ENCODE data around the gene CIPC. TPM values are rescaled to one million over a fixed set of nuclear protein-coding genes. Genes with fewer than 3 reads are reported as not detected.
A peak's percentile ranks its signal among the peaks of the same experiment; 100 is the strongest.

Gene CIPC
- total RNA-seq, 3 donors from 2014 or later = 9.0 to 10.2 (median 9.4) TPM

DNA sequence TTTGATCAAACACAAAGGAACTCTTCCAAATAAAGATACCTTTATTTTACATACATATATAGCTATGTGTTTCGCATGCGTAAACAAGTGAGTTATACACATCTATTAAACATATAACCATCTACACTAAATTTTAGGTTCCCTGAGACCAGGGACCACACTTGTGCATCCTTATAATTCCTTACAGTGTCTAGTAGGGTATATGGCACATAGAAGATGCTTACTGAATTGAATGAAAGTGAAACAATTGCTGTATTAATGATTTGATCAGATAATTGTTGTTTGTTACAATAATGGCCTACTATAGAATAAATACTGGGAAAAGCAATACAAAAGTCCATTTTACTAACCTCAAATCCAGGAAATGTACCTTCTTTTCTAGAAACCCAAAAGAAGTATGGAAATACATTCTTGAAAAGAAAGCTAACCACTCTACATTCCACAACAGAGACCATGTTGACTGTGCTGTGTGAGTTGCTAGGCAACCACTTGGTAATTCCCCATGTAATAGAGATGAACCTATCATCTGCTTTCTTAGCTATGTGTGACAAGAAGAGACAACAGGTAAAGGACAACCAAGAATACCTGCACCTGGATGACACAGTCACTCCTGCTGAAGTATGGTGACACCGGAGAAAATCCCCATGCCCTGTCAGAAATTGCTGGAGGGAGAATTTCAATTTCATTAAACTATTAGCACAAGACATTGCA is 11.9 kb upstream of the CIPC start:
- Mint-ChIP-seq H3K9me3 (peaks cover 4% of the 10 kb centered on the region), H3K4me3 (no peak overlapping the region), H3K27me3 (ENCODE audit: low read depth) (no peaks in the 10 kb centered on the region), H3K36me3 (ENCODE audit: insufficient read depth) (no peaks in the 10 kb centered on the region), H3K4me1 (ENCODE audit: low read depth) (peaks cover 8% of the 10 kb centered on the region)
- ATAC-seq = peak; percentile 50 to 77
- no peak for DNase-seq

DNA sequence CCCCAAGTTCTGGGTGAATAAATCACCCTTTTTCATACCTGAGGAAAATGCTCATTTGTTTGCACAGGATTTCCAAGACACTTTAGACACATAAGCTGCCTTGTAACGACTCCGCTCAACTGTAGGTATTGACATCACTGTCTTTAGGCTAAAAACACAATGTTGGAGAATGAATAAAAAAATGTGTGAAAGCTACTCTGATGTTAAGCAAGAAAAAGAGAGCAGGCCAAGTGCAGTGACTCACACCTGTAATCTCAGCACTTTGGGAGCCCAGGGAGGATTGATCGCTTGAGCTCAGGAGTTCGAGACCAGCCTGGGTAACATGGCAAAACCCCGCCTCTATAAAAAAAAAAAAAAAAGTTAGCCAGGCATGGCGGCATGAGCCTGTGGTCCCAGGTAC is 11.1 kb upstream of the CIPC start:
- H3K27me3 Mint-ChIP-seq (ENCODE audit: low read depth) = no peaks in the 10 kb centered on the region
- H3K36me3 Mint-ChIP-seq (ENCODE audit: insufficient read depth) = no peaks in the 10 kb centered on the region
- ATAC-seq (no peak), DNase-seq (no peak)
- peaks cover 10% of the 10 kb centered on the region for H3K9me3 Mint-ChIP-seq
- H3K4me3 Mint-ChIP-seq = no peak overlapping the region
- peaks cover 8% of the 10 kb centered on the region for H3K4me1 Mint-ChIP-seq (ENCODE audit: low read depth)

DNA sequence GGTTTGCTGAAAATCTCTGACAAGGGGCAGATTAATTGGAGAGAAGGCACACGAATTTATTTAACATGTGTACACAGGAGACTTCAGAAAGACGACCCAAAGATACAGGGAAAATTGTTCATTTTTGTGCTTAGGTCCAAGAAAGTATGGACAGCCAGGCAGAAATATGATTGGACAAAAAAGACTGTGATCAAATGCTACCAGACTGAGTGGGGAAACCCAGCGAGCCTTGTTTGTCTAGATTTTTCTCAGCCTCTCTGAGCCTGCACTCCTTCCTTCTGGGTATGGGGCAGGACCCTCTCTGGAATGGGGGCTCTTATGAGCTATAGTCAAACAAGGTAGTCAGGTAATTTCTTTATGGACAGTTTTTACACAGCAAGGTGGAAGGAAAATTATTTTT is 10.4 kb upstream of the CIPC start:
- Mint-ChIP-seq H3K36me3 (ENCODE audit: insufficient read depth) (no peaks in the 10 kb centered on the region), H3K4me3 (no peak overlapping the region), H3K4me1 (ENCODE audit: low read depth) (peaks cover 8% of the 10 kb centered on the region), H3K27me3 (ENCODE audit: low read depth) (no peaks in the 10 kb centered on the region), H3K9me3 (peaks cover 10% of the 10 kb centered on the region)
- ATAC-seq (no peak), DNase-seq (no peak)

GRCh38 chr14:77088219-77088618 is 9.8 kb upstream of the CIPC start:
- Mint-ChIP-seq H3K9me3 (peaks cover 10% of the 10 kb centered on the region), H3K36me3 (ENCODE audit: insufficient read depth) (no peaks in the 10 kb centered on the region), H3K4me1 (ENCODE audit: low read depth) (peaks cover 8% of the 10 kb centered on the region), H3K4me3 (no peak overlapping the region), H3K27me3 (ENCODE audit: low read depth) (no peaks in the 10 kb centered on the region)
- ATAC-seq = no peak
- no peak for DNase-seq

DNA sequence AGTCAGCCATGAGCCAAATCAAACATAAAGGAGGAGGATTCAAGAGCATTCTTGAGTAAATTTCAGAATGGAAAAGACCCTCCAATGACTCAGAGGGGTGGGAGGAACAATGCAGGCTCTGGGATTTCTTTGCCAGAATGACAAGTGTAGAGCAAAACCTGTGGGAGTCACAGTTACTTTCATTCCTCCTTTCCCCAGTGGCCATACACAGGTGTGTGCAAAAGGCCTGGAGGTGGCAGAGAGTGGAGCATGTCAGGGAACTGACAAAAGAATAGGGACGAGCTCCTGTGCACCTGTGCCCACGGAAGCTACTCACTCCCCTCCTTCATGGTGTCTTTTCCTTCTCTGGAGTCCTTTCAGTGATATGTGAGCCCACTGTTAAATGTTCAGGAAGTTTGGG is 9.4 kb upstream of the CIPC start:
- Mint-ChIP-seq H3K4me1 (ENCODE audit: low read depth) (peaks cover 8% of the 10 kb centered on the region), H3K4me3 (no peak overlapping the region), H3K27me3 (ENCODE audit: low read depth) (no peaks in the 10 kb centered on the region), H3K36me3 (ENCODE audit: insufficient read depth) (no peaks in the 10 kb centered on the region), H3K9me3 (peaks cover 10% of the 10 kb centered on the region)
- ATAC-seq (no peak), DNase-seq (no peak)

DNA sequence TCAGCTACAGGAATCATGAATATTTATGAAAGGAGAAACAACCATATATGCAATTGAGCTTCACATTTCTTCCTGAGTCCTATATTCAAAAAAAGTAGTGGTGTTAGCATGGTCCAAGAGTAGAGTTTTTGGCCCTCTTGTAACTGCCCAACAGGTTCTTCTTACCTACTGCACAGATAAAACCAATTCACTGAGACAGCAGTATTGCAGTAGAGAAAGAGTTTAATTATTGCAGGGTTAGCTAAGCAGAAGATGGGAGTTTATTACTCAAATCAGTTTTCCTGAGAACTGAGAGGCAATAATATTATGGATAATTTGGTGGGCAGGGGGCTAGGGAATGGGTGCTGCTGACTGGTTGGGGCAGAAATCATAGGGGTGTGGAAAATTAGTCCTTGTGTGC is 6.5 kb upstream of the CIPC start:
- H3K4me3 Mint-ChIP-seq = no peak overlapping the region
- H3K4me1 Mint-ChIP-seq (ENCODE audit: low read depth) = peaks cover 9% of the 10 kb centered on the region
- no peaks in the 10 kb centered on the region for H3K27me3 Mint-ChIP-seq (ENCODE audit: low read depth)
- no peaks in the 10 kb centered on the region for H3K36me3 Mint-ChIP-seq (ENCODE audit: insufficient read depth)
- peaks cover 10% of the 10 kb centered on the region for H3K9me3 Mint-ChIP-seq
- DNase-seq (no peak), ATAC-seq (no peak)

- peaks cover 1% of the 10 kb centered on the region for H3K36me3 Mint-ChIP-seq (ENCODE audit: insufficient read depth)
- no peak for ATAC-seq
- no peaks in the 10 kb centered on the region for H3K27me3 Mint-ChIP-seq (ENCODE audit: low read depth)
- peaks cover 10% of the 10 kb centered on the region for H3K9me3 Mint-ChIP-seq
- H3K4me3 Mint-ChIP-seq = no peak overlapping the region
- H3K4me1 Mint-ChIP-seq (ENCODE audit: low read depth) = peaks cover 19% of the 10 kb centered on the region
- no peak for DNase-seq
These were observed 5.4 kb upstream of the CIPC start for GRCh38 chr14:77092676-77093075.

GRCh38 chr14:77094672-77095284 is 3.3 kb upstream of the CIPC start:
- DNase-seq = peak; percentile 70
- Mint-ChIP-seq H3K27me3 (ENCODE audit: low read depth) (no peaks in the 10 kb centered on the region), H3K9me3 (peaks cover 10% of the 10 kb centered on the region), H3K4me1 (ENCODE audit: low read depth) (peaks cover 30% of the 10 kb centered on the region), H3K36me3 (ENCODE audit: insufficient read depth) (peaks cover 1% of the 10 kb centered on the region), H3K4me3 (no peak overlapping the region)
- ATAC-seq = no peak

DNA sequence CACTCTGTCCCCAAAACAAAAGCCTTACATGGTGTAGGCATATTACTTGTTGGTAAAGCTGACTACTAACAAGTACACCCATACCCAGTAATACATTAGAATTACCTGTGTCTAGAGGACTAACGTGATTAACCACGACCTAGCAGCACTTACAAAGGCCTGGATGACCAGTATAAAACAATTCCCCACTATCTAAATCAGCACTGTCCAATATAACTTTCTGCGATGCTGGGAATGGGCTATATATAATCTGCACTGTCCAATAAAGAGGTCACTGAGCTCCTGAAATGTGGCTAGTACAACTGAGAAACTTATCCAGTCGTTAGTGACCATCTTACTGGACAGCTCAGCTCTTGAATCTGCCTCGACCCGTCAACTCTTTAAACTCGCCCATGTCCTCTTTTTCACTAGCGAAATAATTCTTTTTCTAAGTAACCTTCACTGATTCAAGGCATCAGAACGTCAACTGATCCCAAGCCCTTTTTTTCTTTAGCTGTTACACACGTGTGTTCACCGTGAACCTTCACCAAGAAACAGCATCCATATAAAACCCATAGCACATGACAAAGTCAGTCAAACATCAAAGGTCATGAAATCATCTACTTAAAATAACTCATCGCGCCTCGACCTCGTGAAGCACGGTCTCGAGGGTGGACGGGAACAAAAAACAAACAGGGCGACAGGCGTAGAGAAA is 905 bp upstream of the CIPC start:
- H3K4me1 Mint-ChIP-seq (ENCODE audit: low read depth) = peaks cover 31% of the 10 kb centered on the region
- no peaks in the 10 kb centered on the region for H3K9me3 Mint-ChIP-seq
- peak overlapping the region; percentile 89 for H3K4me3 Mint-ChIP-seq
- no peaks in the 10 kb centered on the region for H3K27me3 Mint-ChIP-seq (ENCODE audit: low read depth)
- H3K36me3 Mint-ChIP-seq (ENCODE audit: insufficient read depth) = peaks cover 1% of the 10 kb centered on the region
- ATAC-seq = no peak
- DNase-seq = no peak

GRCh38 chr14:77098529-77099353 is 683 bp downstream of the CIPC start:
- Mint-ChIP-seq H3K36me3 (ENCODE audit: insufficient read depth) (peaks cover 1% of the 10 kb centered on the region), H3K4me1 (ENCODE audit: low read depth) (peaks cover 31% of the 10 kb centered on the region), H3K4me3 (peak overlapping the region; percentile 89), H3K9me3 (no peaks in the 10 kb centered on the region), H3K27me3 (ENCODE audit: low read depth) (no peaks in the 10 kb centered on the region)
- no peak for ATAC-seq
- peak; percentile 12 for DNase-seq

- peak overlapping the region; percentile 89 for H3K4me3 Mint-ChIP-seq
- peaks cover 33% of the 10 kb centered on the region for H3K4me1 Mint-ChIP-seq (ENCODE audit: low read depth)
- no peaks in the 10 kb centered on the region for H3K9me3 Mint-ChIP-seq
- peaks cover 7% of the 10 kb centered on the region for H3K36me3 Mint-ChIP-seq (ENCODE audit: insufficient read depth)
- DNase-seq (no peak), ATAC-seq (no peak)
- no peaks in the 10 kb centered on the region for H3K27me3 Mint-ChIP-seq (ENCODE audit: low read depth)
These were observed 1.5 kb downstream of the CIPC start for GRCh38 chr14:77099425-77100167.

- Mint-ChIP-seq H3K4me1 (ENCODE audit: low read depth) (peaks cover 30% of the 10 kb centered on the region), H3K27me3 (ENCODE audit: low read depth) (no peaks in the 10 kb centered on the region), H3K4me3 (no peak overlapping the region), H3K36me3 (ENCODE audit: insufficient read depth) (peaks cover 7% of the 10 kb centered on the region), H3K9me3 (no peaks in the 10 kb centered on the region)
- DNase-seq (no peak), ATAC-seq (no peak)
These were observed 2.9 kb downstream of the CIPC start for GRCh38 chr14:77100961-77101360.

DNA sequence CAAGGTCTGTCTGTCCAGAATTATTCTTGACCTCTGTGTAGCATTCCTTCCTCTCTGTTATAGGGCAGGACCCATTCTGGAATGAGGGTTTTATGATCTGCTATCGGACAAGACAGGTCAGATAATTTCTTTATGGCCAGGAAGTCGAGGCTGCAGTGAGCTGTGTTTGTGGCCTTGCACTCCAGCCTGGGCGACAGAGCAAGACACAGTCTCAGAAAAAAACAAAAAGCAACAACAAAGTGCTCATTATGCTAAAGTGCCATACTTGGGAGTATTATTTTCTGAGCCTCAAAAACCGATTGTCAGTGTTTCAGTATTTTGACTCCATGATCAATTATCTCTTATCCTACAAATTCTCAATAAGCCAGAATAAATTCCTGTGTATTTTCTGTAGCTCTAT is 4.1 kb downstream of the CIPC start:
- ATAC-seq (no peak), DNase-seq (no peak)
- Mint-ChIP-seq H3K4me1 (ENCODE audit: low read depth) (peaks cover 21% of the 10 kb centered on the region), H3K27me3 (ENCODE audit: low read depth) (no peaks in the 10 kb centered on the region), H3K9me3 (no peaks in the 10 kb centered on the region), H3K36me3 (ENCODE audit: insufficient read depth) (peaks cover 12% of the 10 kb centered on the region), H3K4me3 (no peak overlapping the region)

GRCh38 chr14:77103475-77103874 is 5.4 kb downstream of the CIPC start:
- no peaks in the 10 kb centered on the region for H3K9me3 Mint-ChIP-seq
- H3K4me1 Mint-ChIP-seq (ENCODE audit: low read depth) = peaks cover 15% of the 10 kb centered on the region
- ATAC-seq (no peak), DNase-seq (no peak)
- H3K27me3 Mint-ChIP-seq (ENCODE audit: low read depth) = no peaks in the 10 kb centered on the region
- peaks cover 17% of the 10 kb centered on the region for H3K36me3 Mint-ChIP-seq (ENCODE audit: insufficient read depth)
- H3K4me3 Mint-ChIP-seq = no peak overlapping the region

Data from activated T-cell treated with anti-CD3 and anti-CD28 coated beads, Interleukin-2, amount 50 U/mL, for 4 hours (primary cell).